Naive thymus-derived CD8-positive, alpha-beta T cell (primary cell): ENCODE data around the gene RPL32. TPM values are rescaled to one million over a fixed set of nuclear protein-coding genes. Genes with fewer than 3 reads are reported as not detected.
A peak's percentile ranks its signal among the peaks of the same experiment; 100 is the strongest.
"Not testable (repeated sequence)": the region's sequence is repeated elsewhere in the genome, so short reads cannot be mapped to it uniquely, and the experiment has no call there.

Source experiments
- ATAC-seq, 2 donors: fragments of 150-1000 bp; cut with Tn5 transposase in 1 of 2; sonication (Bioruptor Pico), chemical (Tn5 transposase) in 1 of 2; 1 replicate in 1 of 2; 2 replicates in 1 of 2; pipeline ENCODE4 v1.10.0; 2021; ENCODE audit warnings: mild to moderate bottlenecking in 2 of 2, moderate library complexity in 2 of 2
- POLR2A ChIA-PET: fragments of 350-600 bp; sonication (Branson Sonifier 250); formaldehyde crosslinking; loops from one replicate; lab custom pipeline; 2021; ENCODE audit warnings: antibody characterized with exemption; lab: Charles Lee
- DNase-seq, 10 donors: peaks; one replicate each; pipeline versions ENCODE4 v3.0.0 to v3.0.0-alpha.2; 2020 to 2022
- H3K27ac Mint-ChIP-seq, 10 donors: one replicate each; pipeline ENCODE4 v1.8.0; 2020 to 2022; ENCODE audit warnings: mild to moderate bottlenecking in 10 of 10, mixed read lengths in 10 of 10, moderate library complexity in 4 of 10, inconsistent platforms in 1 of 10
- H3K27me3 Mint-ChIP-seq, 5 donors: one replicate each; pipeline ENCODE4 v1.8.0; 2021 to 2022; ENCODE audit warnings: mixed read lengths in 5 of 5
- H3K36me3 Mint-ChIP-seq, 3 donors: one replicate each; pipeline ENCODE4 v1.8.0; 2020 to 2022; ENCODE audit warnings: mixed read lengths in 3 of 3, mild to moderate bottlenecking in 2 of 3, inconsistent platforms in 1 of 3
- H3K4me1 Mint-ChIP-seq, 4 donors: one replicate each; pipeline ENCODE4 v1.8.0; 2021 to 2022; ENCODE audit warnings: mixed read lengths in 4 of 4
- H3K4me3 Mint-ChIP-seq, 10 donors: one replicate each; pipeline ENCODE4 v1.8.0; 2020 to 2022; ENCODE audit warnings: mild to moderate bottlenecking in 10 of 10, mixed read lengths in 10 of 10, moderate library complexity in 6 of 10, inconsistent platforms in 1 of 10
- H3K9me3 Mint-ChIP-seq, 9 donors: one replicate each; pipeline ENCODE4 v1.8.0; 2020 to 2022; ENCODE audit warnings: mixed read lengths in 9 of 9, mild to moderate bottlenecking in 3 of 9, inconsistent platforms in 1 of 9, moderate library complexity in 1 of 9
- polyA plus RNA-seq, 3 donors: library from polyadenylated mRNA; unstranded; fragments of 300-500 nt; fragmentation: Illumina TruSeq; gene quantifications; one replicate each; pipeline ENCODE4 v1.2.3, GENCODE V29; 2021
- total RNA-seq, 8 experiments: library from RNA in 2 of 8; stranded (reverse) in 2 of 8; gene quantifications; one replicate each; pipeline ENCODE4 v1.2.3 and lab custom pipeline; 2021 to 2026

The RPL32 gene
- total RNA-seq (1,000 to 10,000 TPM; 4,123 to 4,303 TPM), polyA plus RNA-seq (1,000 to 10,000 TPM; 4,376 to 5,220 (median 4,420) TPM), total RNA-seq (lab: John Stamatoyannopoulos, UW) (1,682 to 2,325 (median 1,812) reads per million in 6 experiments)

DNA sequence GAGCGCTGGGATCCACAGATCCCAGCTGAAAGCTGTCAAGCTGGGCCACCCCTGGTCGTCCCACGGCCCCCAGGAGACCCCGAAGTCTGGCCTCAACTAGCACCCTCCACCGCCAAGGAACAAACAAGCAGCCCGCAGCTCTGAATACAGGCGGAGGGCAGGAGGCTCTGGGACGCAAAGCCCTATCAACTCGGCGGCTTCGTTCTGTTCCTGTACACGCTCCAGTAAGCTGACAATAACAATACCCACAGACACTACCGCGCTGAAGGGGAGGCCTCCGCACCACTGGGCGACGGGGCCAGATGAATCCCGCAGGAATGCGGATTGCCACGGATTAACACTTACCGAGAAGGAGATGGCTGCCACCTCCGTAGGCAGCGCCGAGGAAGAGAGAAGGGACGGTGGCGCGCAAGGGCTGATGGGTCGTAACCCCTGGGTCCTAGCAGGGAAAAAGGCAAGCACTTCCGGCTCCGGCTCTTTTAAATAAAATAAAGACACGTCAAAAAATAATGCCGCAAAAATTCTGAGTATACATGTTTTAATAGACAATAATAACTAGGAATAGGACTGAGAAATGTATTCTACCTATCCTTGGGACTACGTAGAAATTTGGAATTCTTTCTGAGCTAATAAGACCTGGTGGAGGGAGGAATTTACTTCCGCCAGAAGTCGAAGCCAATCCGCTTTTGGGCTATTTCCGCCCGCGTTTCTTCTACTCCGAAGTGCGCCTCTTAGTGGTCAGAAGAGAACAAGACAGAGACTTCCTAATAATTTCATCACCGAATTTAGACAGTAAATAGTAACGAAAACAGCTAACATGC lies at the start of gene RPL32:
RPL32 (minus strand) TSS at position 417 of the 821 bp plus-strand sequence. CDS start 1,328 bp downstream, outside the sequence.
- H3K4me3 Mint-ChIP-seq, result peak within 1 kb of the TSS; percentile 94 to 98 (median 96)
- POLR2A ChIA-PET, result interaction anchor here (0.5 to 3.3 kb wide), 24 partner anchors 10 to 1809 kb away, joined by 3 to 34 read pairs (median 4); partner anchors contain the start of genes CAND2, CCDC174, CHCHD4 and HDAC11
- no peaks in the 10 kb centered on the region for H3K9me3 Mint-ChIP-seq
- H3K4me1 Mint-ChIP-seq, result peaks cover 22 to 49% (median 46%) of the 10 kb centered on the region in 4 donors
- no peaks in the 10 kb centered on the region for H3K27me3 Mint-ChIP-seq
- H3K27ac Mint-ChIP-seq, result peak within 1 kb of the TSS; percentile 97 to 100 (median 100)
- peaks cover 5 to 46% (median 21%) of the 10 kb centered on the region in 3 donors for H3K36me3 Mint-ChIP-seq
- peak; percentile 72 to 96 (median 85) for DNase-seq
- peak; percentile 86 to 87 for ATAC-seq

DNA sequence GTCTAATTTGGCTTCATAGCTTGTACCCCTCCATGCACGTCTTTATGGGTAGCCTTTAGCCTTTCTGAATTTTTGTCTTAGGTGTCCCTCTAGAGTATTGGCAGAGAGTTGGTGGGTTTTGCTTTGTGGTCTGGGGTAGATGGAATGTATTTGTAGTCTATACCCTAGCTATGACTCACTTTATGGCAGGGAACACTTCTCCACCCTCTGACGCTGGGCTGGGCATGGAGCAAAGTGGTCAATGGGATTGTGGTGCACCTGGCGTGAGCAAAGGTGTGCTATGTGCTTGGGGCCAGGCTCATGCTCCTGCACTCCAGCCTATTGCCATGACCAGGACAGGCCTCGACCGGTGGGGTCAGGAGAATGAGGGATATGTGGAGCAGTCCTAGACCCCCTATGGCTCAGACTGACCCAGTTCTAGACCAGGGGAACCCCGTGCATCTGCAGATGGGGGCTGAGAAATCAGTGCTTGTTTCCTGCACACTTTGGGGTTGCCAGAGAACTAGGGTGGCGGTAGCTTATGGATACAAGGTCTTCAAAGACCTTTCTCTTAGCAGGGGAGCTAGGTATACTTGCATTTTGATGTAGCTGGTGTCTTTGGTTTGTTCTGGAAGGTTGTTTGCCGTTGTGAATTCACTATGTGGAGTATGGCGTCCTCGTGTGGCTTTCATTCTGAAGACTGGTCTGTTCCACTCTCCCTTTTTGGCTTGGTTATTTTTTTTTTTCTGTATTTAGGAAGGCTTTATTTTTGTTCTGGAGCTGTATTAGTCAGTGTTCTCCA lies 49.4 kb upstream of the RPL32 start:
- peaks cover 7 to 17% (median 13%) of the 10 kb centered on the region in 5 donors for H3K27me3 Mint-ChIP-seq
- peak overlapping the region in 1 of 10 donors; percentile 48 for H3K4me3 Mint-ChIP-seq
- no peak for ATAC-seq
- POLR2A ChIA-PET, result interaction anchor here (0.9 to 1.1 kb wide), 2 partner anchors 94 to 95 kb away, joined by 3 to 5 read pairs; partner anchors contain the start of gene CAND2
- no peak overlapping the region for H3K27ac Mint-ChIP-seq
- no peaks in the 10 kb centered on the region for H3K36me3 Mint-ChIP-seq
- H3K9me3 Mint-ChIP-seq, result no peaks in the 10 kb centered on the region
- DNase-seq, result peak in 1 of 10 donors; percentile 15
- H3K4me1 Mint-ChIP-seq, result peaks cover 14 to 28% (median 19%) of the 10 kb centered on the region in 4 donors

DNA sequence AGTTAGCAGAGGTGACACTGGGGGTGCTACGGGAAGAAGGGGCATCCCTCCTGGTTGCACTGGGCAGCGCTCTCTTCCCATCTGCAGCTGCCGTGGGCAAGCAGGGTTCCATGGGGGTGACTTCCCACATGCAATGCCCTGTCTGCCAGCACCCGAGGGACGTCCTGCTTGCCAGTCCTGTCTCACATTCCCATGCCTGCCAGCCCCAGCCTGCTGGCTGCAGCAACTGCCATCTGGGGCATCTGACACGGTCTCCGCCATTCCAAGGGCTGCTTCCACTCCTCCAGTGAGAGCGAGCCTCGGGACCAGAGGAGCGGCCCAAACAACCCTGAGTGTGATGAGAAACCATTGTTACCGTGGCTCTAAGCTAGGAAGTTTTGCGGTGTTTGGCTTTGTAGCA lies 45.4 kb upstream of the RPL32 start:
- Mint-ChIP-seq H3K4me3 (peak overlapping the region in 8 of 10 donors; percentile 38 to 74 (median 60)), H3K4me1 (peaks cover 5 to 19% (median 15%) of the 10 kb centered on the region in 4 donors), H3K27ac (no peak overlapping the region), H3K36me3 (no peaks in the 10 kb centered on the region), H3K9me3 (no peaks in the 10 kb centered on the region), H3K27me3 (peaks cover 12 to 15% (median 13%) of the 10 kb centered on the region in 5 donors)
- POLR2A ChIA-PET, result interaction anchor here (0.6 to 0.9 kb wide), 3 partner anchors 99 to 761 kb away, joined by 3 to 4 read pairs (median 3); no protein-coding TSS in a partner anchor
- DNase-seq, result no peak
- ATAC-seq, result no peak

DNA sequence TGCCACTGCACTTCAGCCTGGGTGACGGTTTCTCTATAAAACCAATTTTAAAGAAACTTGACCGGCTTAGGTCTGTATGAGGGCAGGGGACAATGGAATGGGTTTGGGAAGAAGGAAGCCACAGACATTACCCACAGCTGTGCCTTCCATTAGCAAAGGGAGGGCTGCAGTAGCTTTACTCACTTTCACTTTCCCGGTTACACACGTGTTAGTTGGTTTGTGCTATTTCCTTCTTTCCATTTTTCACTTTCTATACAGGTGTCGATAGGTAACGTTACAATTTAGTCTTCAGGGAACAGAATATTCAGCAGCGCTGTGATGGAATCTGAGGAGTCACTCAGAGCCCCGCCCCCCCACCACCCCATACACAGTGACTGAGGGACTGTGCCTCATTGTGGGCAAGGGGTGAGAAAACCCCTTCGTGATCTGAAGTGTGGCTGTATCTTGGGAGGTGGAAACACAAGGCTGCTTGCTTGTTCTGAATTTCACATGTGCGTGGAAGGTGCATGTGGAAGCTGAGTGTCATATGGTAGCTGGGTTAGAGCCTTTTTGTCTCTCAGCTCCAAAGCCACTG lies 44.8 kb upstream of the RPL32 start:
- H3K27ac Mint-ChIP-seq, result peak overlapping the region in 2 of 10 donors; percentile 25 to 43
- peaks cover 0 to 2% (median 0%) of the 10 kb centered on the region in 9 donors for H3K9me3 Mint-ChIP-seq
- H3K27me3 Mint-ChIP-seq, result peaks cover 13 to 15% (median 13%) of the 10 kb centered on the region in 5 donors
- DNase-seq, result no peak
- peak overlapping the region; percentile 38 to 74 (median 60) for H3K4me3 Mint-ChIP-seq
- ATAC-seq, result peak; percentile 56 to 63
- H3K4me1 Mint-ChIP-seq, result peaks cover 4 to 18% (median 14%) of the 10 kb centered on the region in 4 donors
- H3K36me3 Mint-ChIP-seq, result no peaks in the 10 kb centered on the region
- POLR2A ChIA-PET, result interaction anchor here (0.7 kb wide), 1 partner anchor 762 kb away, joined by 4 read pairs; no protein-coding TSS in a partner anchor

DNA sequence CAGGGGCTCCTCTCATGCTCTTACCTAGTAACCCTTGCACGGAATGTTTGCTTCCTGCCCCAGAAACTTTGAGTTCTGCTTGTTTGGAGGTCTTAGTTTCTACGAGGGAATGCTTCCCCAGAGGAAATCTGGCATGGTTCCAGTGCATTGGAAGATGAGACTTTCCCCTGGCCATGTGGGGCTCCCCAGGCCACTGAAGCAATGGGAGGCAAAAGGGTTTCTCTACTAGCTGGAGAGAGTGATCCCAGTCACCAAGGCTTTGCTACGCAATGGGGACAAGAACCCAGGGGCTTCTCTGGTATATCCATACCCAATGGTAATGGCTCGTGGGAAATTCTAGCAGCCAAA lies 44.2 kb upstream of the RPL32 start:
- ATAC-seq (no peak), DNase-seq (no peak)
- no peaks in the 10 kb centered on the region for H3K36me3 Mint-ChIP-seq
- H3K4me3 Mint-ChIP-seq, result peak overlapping the region in 7 of 10 donors; percentile 4 to 70 (median 41)
- H3K4me1 Mint-ChIP-seq, result peaks cover 4 to 18% (median 14%) of the 10 kb centered on the region in 4 donors
- H3K27ac Mint-ChIP-seq, result no peak overlapping the region
- H3K9me3 Mint-ChIP-seq, result peaks cover 0 to 2% (median 0%) of the 10 kb centered on the region in 9 donors
- POLR2A ChIA-PET, result no interaction called here
- H3K27me3 Mint-ChIP-seq, result peaks cover 11 to 13% (median 13%) of the 10 kb centered on the region in 5 donors

DNA sequence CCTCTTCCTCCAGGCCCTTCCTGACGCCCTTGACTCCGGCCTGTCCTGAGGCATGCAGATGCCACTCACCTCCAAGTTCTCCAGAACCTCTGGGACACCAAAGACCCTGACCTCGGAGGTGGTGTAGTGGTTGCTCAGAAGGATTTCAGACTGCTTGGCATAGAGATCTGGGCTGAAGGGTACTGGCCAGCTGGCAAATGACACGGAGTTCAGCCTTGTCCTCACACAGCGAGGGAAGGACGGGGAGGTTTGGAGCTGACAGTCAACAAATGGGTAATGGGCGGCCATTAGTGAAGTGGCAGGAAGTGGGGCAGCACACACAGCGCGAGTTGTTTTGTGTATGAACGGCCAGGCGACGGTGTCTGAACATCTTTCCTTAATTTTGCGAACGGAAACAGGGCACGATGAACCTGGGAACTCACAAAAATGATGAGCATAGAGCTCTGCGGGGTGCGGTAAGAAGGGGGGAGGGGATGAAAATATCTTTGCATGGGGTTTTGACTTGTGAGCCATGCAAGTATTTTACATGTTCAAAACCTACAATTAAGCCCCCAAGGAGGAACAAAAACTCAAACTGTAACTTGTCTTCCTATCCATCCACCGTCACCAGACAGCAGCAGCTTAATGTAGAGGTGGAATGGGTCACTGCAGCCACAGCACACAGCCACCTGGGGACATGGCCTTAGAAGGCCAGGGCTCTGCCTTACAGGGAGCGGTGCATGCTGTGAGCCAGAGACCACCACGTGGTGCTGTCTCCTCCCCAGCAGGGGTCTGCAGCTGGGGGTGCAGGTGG lies 43.6 kb upstream of the RPL32 start:
- POLR2A ChIA-PET, result no interaction called here
- Mint-ChIP-seq H3K27me3 (peaks cover 8 to 13% (median 11%) of the 10 kb centered on the region in 5 donors), H3K9me3 (peaks cover 0 to 2% (median 0%) of the 10 kb centered on the region in 9 donors), H3K4me1 (peaks cover 4 to 18% (median 14%) of the 10 kb centered on the region in 4 donors), H3K27ac (peak overlapping the region in 2 of 10 donors; percentile 10 to 12), H3K4me3 (peak overlapping the region in 1 of 10 donors; percentile 26), H3K36me3 (no peaks in the 10 kb centered on the region)
- ATAC-seq, result no peak
- no peak for DNase-seq

DNA sequence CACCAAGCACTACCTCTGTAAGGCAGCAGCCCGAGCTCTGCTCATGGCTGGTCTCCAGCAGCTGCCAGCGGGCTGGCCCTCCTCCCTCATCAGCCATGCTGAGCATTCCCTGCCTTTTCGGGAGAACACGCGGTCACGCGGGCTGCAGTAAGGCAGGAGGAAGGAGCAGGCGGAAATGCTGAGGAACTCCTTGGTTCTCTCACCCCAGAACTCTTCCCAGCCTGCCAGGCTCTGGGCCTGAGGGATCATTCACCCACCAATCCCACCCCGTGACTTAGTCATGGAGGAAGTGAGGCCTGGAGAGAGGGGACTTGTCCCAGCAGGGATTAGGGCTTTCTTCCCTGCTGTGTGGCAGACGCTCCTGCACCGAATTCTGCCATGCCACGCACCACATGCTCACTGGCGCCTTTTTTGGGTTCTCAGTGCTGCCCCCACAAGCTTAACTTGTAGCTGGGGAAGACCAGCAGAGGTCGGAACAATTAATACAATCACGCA lies 42.9 kb upstream of the RPL32 start:
- H3K36me3 Mint-ChIP-seq, result no peaks in the 10 kb centered on the region

DNA sequence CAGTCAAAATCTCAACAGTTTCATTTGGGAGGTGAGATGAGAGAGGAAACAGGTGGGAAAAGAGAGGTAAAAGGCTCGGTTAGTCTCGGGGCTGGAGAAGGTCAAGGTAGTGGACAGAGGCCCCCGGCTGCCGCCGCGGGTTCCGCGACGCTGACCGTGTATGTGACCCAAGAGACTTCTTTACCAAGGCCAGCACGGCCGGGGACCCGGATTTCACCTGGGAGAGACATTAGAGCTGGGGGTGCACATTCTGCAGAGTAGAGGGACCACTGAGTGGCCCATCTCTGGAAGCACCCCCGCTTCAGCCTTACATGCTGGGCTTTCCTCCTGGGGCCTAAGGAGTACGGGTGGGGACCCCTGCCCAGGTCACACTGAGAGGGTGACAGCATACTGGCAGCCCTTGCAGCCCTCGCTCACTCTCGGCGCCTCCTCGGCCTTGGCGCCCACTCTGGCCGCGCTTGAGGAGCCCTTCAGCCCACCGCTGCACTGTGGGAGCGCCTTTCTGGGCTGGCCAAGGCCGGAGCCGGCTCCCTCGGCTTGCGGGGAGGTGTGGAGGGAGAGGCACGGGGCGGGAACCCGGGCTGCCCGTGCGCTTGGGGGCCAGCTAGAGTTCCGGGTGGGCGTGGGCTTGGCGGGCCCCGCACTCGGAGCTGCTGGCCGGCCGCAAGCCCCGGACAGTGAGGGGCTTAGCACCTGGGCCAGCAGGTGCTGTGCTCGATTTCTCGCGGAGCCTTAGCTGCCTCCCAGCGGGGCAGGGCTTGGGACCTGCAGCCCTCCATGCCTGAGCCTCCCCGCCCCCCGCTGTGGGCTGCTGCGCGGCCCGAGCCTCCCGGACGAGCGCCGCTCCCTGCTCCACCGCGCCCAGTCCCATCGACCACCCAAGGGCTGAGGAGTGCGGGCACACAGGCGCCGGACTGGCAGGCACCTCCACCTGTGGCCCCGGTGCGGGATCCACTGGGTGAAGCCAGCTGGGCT lies 41.3 kb upstream of the RPL32 start:
- peaks cover 0 to 2% (median 0%) of the 10 kb centered on the region in 9 donors for H3K9me3 Mint-ChIP-seq
- POLR2A ChIA-PET, result no interaction called here

More for the DNA sequence above, 42.9 kb upstream of the RPL32 start:
- Mint-ChIP-seq H3K4me1 (peaks cover 4 to 18% (median 14%) of the 10 kb centered on the region in 4 donors), H3K4me3 (peak overlapping the region in 1 of 10 donors; percentile 21), H3K27ac (no peak overlapping the region), H3K27me3 (peaks cover 6 to 13% (median 7%) of the 10 kb centered on the region in 5 donors), H3K9me3 (peaks cover 0 to 2% (median 0%) of the 10 kb centered on the region in 9 donors)
- DNase-seq (no peak), ATAC-seq (no peak)
- POLR2A ChIA-PET, result no interaction called here

DNA sequence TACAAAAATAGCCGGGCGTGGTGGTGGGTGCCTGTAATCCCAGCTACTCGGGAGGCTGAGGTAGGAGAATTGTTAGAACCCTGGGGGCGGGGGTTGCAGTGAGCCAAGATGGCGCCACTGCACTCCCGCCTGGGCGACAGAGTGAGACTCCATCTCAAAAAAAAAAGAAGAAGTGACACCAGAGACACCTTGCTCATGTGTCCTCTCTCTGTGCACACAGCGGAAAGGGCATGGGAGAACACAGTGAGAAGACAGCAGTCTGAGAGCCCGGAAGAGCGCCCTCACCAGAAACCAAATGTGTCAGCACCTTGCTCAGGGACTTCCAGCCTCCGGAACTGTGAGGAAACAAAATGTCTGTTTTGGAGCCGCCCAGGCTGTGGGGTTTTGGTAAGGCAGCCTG lies 40.5 kb upstream of the RPL32 start:
- H3K9me3 Mint-ChIP-seq, ATAC-seq, H3K4me3 Mint-ChIP-seq, DNase-seq, POLR2A ChIA-PET, H3K36me3 Mint-ChIP-seq, H3K27me3 Mint-ChIP-seq: not testable (repeated sequence)
- H3K4me1 Mint-ChIP-seq, result peaks cover 3 to 18% (median 12%) of the 10 kb centered on the region in 4 donors
- H3K27ac Mint-ChIP-seq, result peak overlapping the region in 1 of 10 donors; percentile 75

More for the DNA sequence above, 41.3 kb upstream of the RPL32 start:
- Mint-ChIP-seq H3K27me3 (peaks cover 2 to 13% (median 5%) of the 10 kb centered on the region in 5 donors), H3K27ac (peak overlapping the region in 2 of 10 donors; percentile 53 to 75), H3K4me3 (no peak overlapping the region), H3K36me3 (no peaks in the 10 kb centered on the region), H3K4me1 (peaks cover 4 to 18% (median 14%) of the 10 kb centered on the region in 4 donors)
- no peak for ATAC-seq
- DNase-seq, result no peak

DNA sequence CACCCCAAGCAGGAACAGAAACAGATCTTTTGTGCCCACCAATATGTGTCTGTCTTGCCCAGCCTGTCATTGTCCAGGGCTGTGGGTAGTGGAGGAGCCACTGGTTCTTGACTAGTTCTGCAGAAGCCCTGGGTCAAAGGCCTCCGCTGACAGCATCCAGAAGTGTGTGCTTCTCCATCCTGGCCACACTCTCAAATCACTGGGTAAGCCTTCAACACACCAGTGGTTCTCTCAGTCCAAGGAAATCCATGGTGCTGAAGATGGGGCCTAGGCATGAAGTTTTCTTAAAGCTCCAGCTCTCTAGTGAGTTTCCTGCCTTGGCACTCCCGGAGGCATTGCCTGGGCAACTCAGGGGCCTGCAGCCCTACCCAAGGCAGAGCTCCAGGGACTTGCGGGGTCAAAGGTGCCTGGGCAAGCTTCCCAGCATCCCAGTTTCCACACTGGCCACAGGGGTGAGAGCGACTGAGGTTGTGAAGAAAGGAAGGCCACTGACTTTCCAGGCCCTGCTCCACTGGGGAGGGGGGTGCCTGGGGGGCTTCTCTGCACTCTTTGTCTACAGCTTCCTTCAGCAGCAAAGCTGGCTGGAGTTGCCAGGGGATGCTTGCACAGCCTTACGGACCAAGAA lies 37.9 kb upstream of the RPL32 start:
- Mint-ChIP-seq H3K27me3 (peaks cover 4 to 16% (median 13%) of the 10 kb centered on the region in 5 donors), H3K27ac (no peak overlapping the region), H3K36me3 (no peaks in the 10 kb centered on the region), H3K4me3 (no peak overlapping the region), H3K4me1 (peaks cover 0 to 9% (median 6%) of the 10 kb centered on the region in 4 donors), H3K9me3 (peaks cover 0 to 2% (median 0%) of the 10 kb centered on the region in 9 donors)
- ATAC-seq (no peak), DNase-seq (no peak)
- POLR2A ChIA-PET, result no interaction called here
